DND-41 (cell line): ENCODE measurements around the gene TAS2R39.

Experiments
- CTCF ChIP-seq: IDR thresholded peaks from 2 replicates; pipeline ENCODE4 v1.5.1; 2012; ENCODE audit warnings: borderline replicate concordance, low read length, moderate library complexity, mild to moderate bottlenecking; ENCODE audit not compliant: poor library complexity, severe bottlenecking; ENCODE audit errors: extremely low read depth
- EZH2 ChIP-seq: IDR thresholded peaks from 3 replicates; pipeline ENCODE4 v1.6.1; 2012; ENCODE audit warnings: borderline replicate concordance, low read depth, mild to moderate bottlenecking, moderate library complexity, low read length, inconsistent platforms; ENCODE audit not compliant: severe bottlenecking

DNA sequence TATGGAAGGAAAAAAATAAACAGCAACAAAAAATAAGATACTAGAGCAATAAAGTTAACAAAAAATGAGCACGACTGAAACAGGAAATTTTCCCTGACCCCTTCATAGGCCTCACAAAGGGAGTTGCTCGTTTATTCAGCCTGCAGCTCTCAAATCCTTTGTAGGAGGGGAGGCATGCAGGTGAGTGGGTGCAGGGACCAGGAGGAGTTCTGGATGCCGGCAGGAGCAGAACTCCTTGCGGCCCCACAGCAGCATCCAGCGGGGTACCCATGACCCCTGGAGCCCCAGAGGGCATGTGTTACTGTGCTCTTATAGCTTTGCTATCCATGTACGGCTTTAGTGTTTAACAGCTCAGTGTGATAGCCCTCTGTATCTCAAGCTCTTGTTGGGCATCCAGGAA lies 5.8 kb downstream of the TAS2R39 start:
- no peak for TF ChIP-seq EZH2
- no peak for TF ChIP-seq CTCF
